ENCODE results near the gene RPP21. TPM values are rescaled to one million over a fixed set of nuclear protein-coding genes. Genes with fewer than 3 reads are reported as not detected.

Gene RPP21
- 24.8 TPM for total RNA-seq

DNA sequence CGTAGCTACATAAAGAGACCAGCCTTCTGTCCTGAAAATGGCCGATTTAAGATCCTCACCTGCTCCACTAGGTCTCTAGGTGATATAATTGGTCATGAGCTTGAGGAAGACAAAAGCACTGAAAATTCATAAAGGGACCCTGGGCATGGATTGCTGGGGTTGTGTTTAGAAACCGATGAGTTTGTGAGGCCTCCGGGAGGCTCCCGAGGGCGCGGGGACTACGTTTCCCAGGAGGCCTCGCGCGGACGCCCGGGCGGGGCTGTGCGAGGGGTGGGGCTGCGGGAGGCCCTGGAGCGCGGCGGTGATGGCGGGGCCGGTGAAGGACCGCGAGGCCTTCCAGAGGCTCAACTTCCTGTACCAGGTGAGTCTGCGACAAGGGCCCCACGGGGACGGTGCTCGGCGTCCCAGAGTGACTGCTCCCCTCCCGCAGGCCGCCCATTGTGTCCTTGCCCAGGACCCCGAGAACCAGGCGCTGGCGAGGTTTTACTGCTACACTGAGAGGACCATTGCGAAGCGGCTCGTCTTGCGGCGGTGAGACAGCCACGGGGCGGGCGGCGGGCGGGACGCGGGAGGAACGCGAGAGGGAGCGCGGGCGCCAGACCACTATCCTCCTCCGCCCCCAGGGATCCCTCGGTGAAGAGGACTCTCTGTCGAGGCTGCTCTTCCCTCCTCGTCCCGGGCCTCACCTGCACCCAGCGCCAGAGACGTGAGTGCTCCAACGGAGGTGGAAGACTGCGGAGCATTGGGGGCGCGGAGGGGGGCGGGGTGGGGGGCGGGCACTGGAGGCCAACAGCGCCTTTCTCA, at the start of gene RPP21:
Gene RPP21, plus strand, starts transcription at position 289 of the 804 bp plus-strand sequence. Its CDS starts 16 bp downstream, at position 305.

DNA sequence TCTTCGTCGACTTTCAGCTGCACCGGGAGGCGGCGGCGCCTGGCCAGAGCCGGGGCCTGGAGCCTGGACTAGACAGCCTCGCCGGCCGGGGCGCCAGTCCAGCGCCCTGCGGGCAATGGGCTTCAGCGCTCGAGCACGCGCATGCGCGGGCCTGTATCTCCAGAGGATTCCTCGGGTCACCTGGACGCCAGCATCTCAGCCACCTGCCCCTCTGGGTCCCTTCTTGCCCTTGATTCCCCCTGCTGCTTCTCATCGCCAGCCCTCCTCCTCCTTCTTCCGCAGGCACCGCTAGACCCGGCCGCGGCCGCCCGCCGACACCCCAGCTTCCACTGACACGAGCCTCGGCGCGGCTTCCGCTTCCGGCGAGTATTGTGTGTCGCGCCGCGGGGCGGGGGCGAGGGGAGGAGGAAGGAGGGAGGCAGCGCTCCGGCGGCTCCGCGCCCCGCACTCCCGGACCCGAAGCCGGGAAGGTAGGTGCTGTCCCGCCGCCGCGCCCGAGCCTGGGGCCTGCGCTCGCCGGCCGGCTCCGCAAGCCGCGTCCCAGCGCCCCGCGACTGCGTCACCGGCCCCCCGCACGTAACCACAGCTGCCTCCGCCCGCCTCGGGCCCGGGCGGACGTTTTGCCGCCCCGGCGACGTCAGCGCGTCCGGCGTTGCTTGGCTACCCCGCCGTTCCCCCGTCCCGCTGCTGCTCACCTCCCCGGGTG, 18.3 kb upstream of the RPP21 start, which contains the start of gene TRIM39:
Gene TRIM39, plus strand, starts transcription at position 402 of the 706 bp plus-strand sequence. CDS start 2,391 bp downstream, outside the sequence.

Other genes starting within 250 kb of the RPP21 start
- gene TRIM31, start 232.1 kb upstream of the RPP21 start, total RNA-seq = not detected
- gene TRIM40, start 209.0 kb upstream of the RPP21 start, total RNA-seq = not detected
- 1.0 TPM for gene TRIM10, start 183.9 kb upstream of the RPP21 start, total RNA-seq
- not detected for gene TRIM15, start 181.6 kb upstream of the RPP21 start, total RNA-seq
- gene TRIM26, start 131.8 kb upstream of the RPP21 start, total RNA-seq = 39.6 TPM
- gene TRIM39, start 18.2 kb upstream of the RPP21 start, total RNA-seq = 11.2 TPM
- 137 TPM for gene HLA-E, start 144.4 kb downstream of the RPP21 start, total RNA-seq
- 37.2 TPM for gene GNL1, start 211.3 kb downstream of the RPP21 start, total RNA-seq
- 16.3 TPM for gene PRR3, start 212.1 kb downstream of the RPP21 start, total RNA-seq
- gene ABCF1, start 226.3 kb downstream of the RPP21 start, total RNA-seq = 35.6 TPM